Measurements from ENCODE around the gene PARPBP.
"Not testable (repeated sequence)": the region's sequence is repeated elsewhere in the genome, so short reads cannot be mapped to it uniquely, and the experiment has no call there.

Gene PARPBP, protein sequence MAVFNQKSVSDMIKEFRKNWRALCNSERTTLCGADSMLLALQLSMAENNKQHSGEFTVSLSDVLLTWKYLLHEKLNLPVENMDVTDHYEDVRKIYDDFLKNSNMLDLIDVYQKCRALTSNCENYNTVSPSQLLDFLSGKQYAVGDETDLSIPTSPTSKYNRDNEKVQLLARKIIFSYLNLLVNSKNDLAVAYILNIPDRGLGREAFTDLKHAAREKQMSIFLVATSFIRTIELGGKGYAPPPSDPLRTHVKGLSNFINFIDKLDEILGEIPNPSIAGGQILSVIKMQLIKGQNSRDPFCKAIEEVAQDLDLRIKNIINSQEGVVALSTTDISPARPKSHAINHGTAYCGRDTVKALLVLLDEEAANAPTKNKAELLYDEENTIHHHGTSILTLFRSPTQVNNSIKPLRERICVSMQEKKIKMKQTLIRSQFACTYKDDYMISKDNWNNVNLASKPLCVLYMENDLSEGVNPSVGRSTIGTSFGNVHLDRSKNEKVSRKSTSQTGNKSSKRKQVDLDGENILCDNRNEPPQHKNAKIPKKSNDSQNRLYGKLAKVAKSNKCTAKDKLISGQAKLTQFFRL

DNA sequence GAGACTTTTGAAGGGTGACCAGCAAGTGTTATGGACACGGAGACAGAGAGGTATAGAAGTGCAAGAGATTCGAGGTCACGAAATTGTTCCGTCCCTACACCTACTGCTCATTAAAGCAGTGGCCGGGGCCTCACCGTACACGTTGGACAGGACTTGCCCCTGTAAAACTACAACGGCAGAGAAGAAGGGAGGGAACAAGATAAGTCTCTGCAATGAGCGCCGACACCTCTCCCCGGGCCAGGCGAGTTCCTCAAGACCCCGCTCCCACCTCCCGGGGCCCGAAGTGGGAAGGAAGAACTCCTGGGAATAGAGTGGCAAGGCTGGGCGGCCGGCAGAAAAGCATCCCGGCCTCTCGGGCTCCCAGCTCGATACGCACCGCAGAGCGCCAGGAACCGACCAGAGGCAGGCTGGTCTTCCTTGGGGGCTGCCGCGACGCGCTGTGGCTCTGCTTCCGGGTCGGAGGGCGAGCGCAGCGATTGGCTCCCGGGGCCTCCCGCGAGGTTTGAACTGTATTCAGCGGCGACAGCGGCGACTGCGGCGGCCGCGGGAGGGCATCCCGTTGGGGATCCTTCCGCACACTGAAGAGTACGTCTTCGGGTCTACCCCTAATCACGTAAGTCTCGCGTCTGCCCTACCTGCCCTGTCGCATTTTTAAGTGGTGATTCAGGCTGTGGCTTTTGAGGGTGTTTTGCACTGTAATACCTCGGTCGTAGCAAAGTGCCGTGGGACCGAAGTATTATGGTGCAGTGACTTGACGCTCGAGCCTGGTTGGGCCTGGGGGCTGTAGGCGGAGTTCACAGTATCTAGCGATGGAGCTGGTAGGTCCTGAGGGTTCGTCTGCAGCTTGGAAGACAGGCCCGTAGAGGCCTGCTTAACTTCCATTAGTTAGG, at the start of gene PARPBP, which contains the start of gene NUP37:
TSS of gene PARPBP (plus strand) at position 510 of the 890 bp plus-strand sequence. CDS start 3,706 bp downstream, outside the sequence.
TSS of gene NUP37 (minus strand) at position 441 of the 890 bp plus-strand sequence. CDS start 1,596 bp downstream, outside the sequence.
- Mint-ChIP-seq H3K36me3 (ENCODE audit: insufficient read depth) (peaks cover 16% of the 10 kb centered on the region), H3K27ac (ENCODE audit: low read depth) (peak within 1 kb of the TSS; percentile 92), H3K4me1 (peaks cover 15% of the 10 kb centered on the region), H3K9me3 (no peaks in the 10 kb centered on the region), H3K4me3 (peak within 1 kb of the TSS; percentile 92), H3K27me3 (no peaks in the 10 kb centered on the region)
- ATAC-seq (replicated peaks; ENCODE audit: extremely low read depth, poor library complexity, severe bottlenecking): peak; percentile 83
- DNase-seq (ENCODE audit: low spot score in 2 of 2): peak; percentile 89 to 94

DNA sequence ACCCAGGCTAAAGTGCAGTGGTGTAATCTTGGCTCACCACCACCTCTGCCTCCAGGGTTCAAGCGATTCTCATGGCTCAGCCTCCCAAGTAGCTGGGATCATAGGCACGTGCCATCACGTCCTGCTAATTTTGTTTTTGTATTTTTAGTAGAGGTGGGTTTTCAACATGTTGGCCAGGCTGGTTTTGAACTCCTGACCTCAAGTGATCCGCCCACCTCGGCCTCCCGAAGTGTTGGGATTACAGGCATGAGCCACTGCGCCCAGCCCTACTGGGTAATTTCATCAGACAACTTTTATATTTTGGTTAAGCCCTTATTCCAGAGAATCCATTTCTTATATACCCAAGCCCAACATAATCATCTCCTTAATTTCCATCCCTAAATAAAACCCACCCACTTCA, 47.9 kb upstream of the PARPBP start:
- not testable (repeated sequence) for H3K36me3 Mint-ChIP-seq (ENCODE audit: insufficient read depth); H3K27me3 Mint-ChIP-seq; H3K4me3 Mint-ChIP-seq; H3K27ac Mint-ChIP-seq (ENCODE audit: low read depth); ATAC-seq (replicated peaks; ENCODE audit: extremely low read depth, poor library complexity, severe bottlenecking); DNase-seq (ENCODE audit: low spot score in 2 of 2); H3K9me3 Mint-ChIP-seq; H3K4me1 Mint-ChIP-seq

DNA sequence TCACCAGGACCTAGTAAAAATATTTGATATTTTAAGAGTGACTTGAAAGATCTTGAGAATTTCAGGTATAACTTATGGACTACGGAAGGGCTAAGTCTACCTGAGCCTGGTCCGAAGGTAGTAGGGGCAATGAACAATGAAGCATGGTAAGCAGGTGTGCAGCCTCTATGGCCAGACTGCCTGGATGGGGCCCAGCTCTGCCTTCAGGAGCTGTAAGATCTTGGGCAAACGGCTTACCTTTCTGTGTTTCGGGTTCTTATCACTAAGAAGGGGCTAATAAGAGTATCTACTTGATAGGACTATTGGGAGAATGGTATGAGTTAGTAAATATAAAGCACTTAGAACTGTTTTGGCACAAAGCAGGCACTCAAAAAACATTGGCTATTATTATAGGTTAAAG, 39.1 kb upstream of the PARPBP start:
- Mint-ChIP-seq H3K27ac (ENCODE audit: low read depth) (no peak overlapping the region), H3K36me3 (ENCODE audit: insufficient read depth) (peaks cover 24% of the 10 kb centered on the region)
- DNase-seq (ENCODE audit: low spot score in 2 of 2): no peak

DNA sequence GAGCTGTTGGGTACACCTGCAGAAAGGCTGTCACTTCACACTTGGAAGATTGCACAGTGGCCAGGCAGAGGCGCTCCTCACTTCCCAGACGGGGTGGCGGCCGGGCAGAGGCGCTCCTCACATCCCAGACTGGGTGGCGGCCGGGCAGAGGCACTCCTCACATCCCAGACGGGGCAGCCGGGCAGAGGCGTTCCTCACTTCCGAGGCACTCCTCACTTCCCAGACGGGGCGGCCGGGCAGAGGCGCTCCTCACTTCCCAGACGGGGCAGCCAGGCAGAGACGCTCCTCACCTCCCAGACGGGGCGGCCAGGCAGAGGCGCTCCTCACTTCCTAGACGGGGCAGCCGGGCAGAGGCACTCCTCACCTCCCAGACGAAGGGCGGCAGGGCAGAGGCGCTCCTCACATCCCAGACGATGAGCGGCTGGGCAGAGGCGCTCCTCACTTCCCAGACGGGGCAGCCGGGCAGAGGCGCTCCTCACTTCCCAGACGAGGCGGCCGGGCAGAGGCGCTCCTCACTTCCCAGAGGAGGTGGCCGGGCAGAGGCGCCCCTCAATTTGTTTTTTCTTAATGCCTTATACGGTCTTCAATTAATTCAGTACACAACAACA, 30.7 kb upstream of the PARPBP start:
- ATAC-seq (replicated peaks; ENCODE audit: extremely low read depth, poor library complexity, severe bottlenecking); H3K9me3 Mint-ChIP-seq; H3K27ac Mint-ChIP-seq (ENCODE audit: low read depth); H3K27me3 Mint-ChIP-seq; H3K4me1 Mint-ChIP-seq; DNase-seq (ENCODE audit: low spot score in 2 of 2); H3K4me3 Mint-ChIP-seq: not testable (repeated sequence)
- H3K36me3 Mint-ChIP-seq (ENCODE audit: insufficient read depth): peaks cover 15% of the 10 kb centered on the region

More for the DNA sequence above, 39.1 kb upstream of the PARPBP start:
- no peak overlapping the region for H3K4me3 Mint-ChIP-seq
- ATAC-seq (replicated peaks; ENCODE audit: extremely low read depth, poor library complexity, severe bottlenecking): no peak
- H3K4me1 Mint-ChIP-seq: no peaks in the 10 kb centered on the region
- no peaks in the 10 kb centered on the region for H3K9me3 Mint-ChIP-seq
- H3K27me3 Mint-ChIP-seq: no peaks in the 10 kb centered on the region

DNA sequence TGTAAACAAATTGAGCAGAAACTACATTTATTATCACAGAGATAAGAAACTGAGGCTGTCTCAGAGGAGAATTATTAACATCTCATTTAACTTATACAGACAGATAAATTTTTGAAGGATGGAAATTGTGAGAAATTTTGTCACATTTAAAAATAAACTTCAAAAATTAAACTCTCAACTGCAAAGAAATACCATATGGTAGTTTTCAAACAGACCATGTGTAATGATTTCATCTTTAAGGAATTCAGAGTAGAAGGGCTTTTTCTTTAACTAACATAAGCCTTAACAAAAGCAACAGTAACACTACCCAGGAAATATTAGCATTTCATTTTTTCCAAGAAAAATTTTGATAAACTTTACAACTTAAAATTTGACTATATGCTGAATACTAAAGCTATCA, 26.7 kb upstream of the PARPBP start:
- DNase-seq (ENCODE audit: low spot score in 2 of 2): no peak
- ATAC-seq (replicated peaks; ENCODE audit: extremely low read depth, poor library complexity, severe bottlenecking): no peak

DNA sequence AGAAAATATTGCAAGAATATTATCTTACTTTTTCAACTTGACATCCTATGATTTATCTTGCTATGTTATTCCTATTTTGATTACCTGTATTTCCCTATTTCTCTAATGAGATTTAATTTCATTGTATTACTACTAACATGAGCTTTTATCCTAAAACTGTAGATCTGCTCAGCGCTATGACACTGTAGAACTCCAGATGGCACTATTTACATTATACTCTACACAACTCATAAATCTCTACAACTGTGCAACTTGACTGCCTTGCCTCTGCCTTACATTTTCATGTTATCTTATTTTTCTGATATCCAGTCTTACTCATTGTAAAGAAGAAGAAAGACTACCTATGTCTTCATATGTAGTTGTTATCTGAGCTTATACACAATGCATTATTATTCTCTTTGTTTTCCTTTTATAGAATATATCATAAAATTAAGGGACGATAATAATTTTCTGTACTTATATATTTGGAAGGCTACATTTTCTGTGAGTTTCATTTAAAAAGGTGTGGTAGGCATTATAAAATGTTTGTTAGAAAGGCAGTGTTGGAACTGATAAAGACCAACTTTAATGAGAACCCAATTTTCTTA, 24.2 kb upstream of the PARPBP start:
- DNase-seq (ENCODE audit: low spot score in 2 of 2) (no peak), ATAC-seq (replicated peaks; ENCODE audit: extremely low read depth, poor library complexity, severe bottlenecking) (no peak)
- no peak overlapping the region for H3K4me3 Mint-ChIP-seq
- no peaks in the 10 kb centered on the region for H3K4me1 Mint-ChIP-seq
- H3K9me3 Mint-ChIP-seq: no peaks in the 10 kb centered on the region
- H3K27ac Mint-ChIP-seq (ENCODE audit: low read depth): no peak overlapping the region
- H3K27me3 Mint-ChIP-seq: no peaks in the 10 kb centered on the region
- H3K36me3 Mint-ChIP-seq (ENCODE audit: insufficient read depth): peaks cover 13% of the 10 kb centered on the region

More for the DNA sequence above, 26.7 kb upstream of the PARPBP start:
- peaks cover 8% of the 10 kb centered on the region for H3K36me3 Mint-ChIP-seq (ENCODE audit: insufficient read depth)
- H3K27me3 Mint-ChIP-seq: no peaks in the 10 kb centered on the region
- H3K9me3 Mint-ChIP-seq: no peaks in the 10 kb centered on the region
- no peak overlapping the region for H3K4me3 Mint-ChIP-seq
- H3K27ac Mint-ChIP-seq (ENCODE audit: low read depth): no peak overlapping the region
- no peaks in the 10 kb centered on the region for H3K4me1 Mint-ChIP-seq

DNA sequence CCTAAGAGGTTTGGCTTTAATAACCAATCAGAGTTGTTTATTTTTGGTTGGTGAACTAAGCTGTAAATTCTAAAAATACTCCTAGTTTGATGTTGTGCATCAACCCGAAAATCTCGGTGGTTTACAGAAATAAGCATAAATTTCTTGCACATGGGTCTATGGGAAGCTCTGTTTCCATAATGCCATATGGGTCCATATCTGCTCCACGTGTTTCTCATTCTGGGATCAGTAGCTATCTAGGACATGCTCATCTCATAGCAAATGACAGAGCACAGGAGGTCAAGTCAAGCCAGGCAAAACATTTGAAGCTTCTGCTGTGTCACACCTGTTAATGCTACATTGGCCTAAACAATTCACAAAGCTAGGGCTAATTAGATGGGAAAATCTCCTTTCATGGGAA, 23.1 kb upstream of the PARPBP start:
- Mint-ChIP-seq H3K9me3 (no peaks in the 10 kb centered on the region), H3K4me3 (no peak overlapping the region), H3K4me1 (no peaks in the 10 kb centered on the region), H3K27me3 (no peaks in the 10 kb centered on the region), H3K27ac (ENCODE audit: low read depth) (no peak overlapping the region), H3K36me3 (ENCODE audit: insufficient read depth) (peaks cover 13% of the 10 kb centered on the region)
- ATAC-seq (replicated peaks; ENCODE audit: extremely low read depth, poor library complexity, severe bottlenecking) (no peak), DNase-seq (ENCODE audit: low spot score in 2 of 2) (no peak)

DNA sequence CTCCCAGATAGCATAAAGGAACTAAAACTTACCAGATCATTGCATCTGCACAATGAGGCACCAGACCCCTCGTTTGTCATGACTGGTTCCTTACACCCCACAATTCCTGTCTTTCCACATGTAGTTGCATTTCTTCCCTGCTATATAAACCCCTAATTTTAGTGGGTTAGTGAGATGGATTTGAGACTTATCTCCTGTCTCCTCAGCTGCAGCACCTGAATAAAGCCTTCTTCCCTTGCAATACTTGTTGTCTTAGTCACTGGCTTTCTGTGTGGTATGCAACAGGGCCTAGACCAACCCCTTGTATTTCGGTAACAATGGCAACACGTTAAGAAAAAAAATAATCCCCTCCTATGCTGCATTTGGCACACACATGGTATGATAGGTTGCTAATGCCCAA, 13.1 kb upstream of the PARPBP start:
- peaks cover 26% of the 10 kb centered on the region for H3K36me3 Mint-ChIP-seq (ENCODE audit: insufficient read depth)
- ATAC-seq (replicated peaks; ENCODE audit: extremely low read depth, poor library complexity, severe bottlenecking) (no peak), DNase-seq (ENCODE audit: low spot score in 2 of 2) (no peak)
- H3K27ac Mint-ChIP-seq (ENCODE audit: low read depth): no peak overlapping the region
- H3K27me3 Mint-ChIP-seq: no peaks in the 10 kb centered on the region
- no peaks in the 10 kb centered on the region for H3K9me3 Mint-ChIP-seq
- H3K4me1 Mint-ChIP-seq: peaks cover 16% of the 10 kb centered on the region
- H3K4me3 Mint-ChIP-seq: no peak overlapping the region

DNA sequence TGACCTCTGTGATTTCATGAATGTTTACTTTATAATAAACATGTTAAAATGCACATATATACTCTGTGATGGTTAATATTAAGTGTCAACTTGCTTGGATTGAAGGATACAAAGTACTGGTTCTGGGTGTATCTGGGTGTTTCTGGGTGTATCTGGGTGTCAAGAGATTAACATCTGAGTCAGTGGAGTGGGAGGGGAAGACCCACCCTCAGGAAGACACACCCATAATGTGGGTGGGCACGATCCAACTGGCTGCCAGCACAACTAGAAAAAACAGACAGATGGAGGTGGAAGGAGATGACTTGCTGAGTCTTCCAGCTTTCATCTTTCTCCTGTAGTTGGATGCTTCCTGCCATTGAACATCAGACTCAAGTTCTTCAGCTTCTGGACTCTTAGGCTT, 12.0 kb upstream of the PARPBP start:
- no peak for ATAC-seq (replicated peaks; ENCODE audit: extremely low read depth, poor library complexity, severe bottlenecking)
- Mint-ChIP-seq H3K27me3 (no peaks in the 10 kb centered on the region), H3K4me1 (peaks cover 16% of the 10 kb centered on the region), H3K9me3 (no peaks in the 10 kb centered on the region), H3K27ac (ENCODE audit: low read depth) (no peak overlapping the region), H3K36me3 (ENCODE audit: insufficient read depth) (peaks cover 26% of the 10 kb centered on the region), H3K4me3 (no peak overlapping the region)
- DNase-seq (ENCODE audit: low spot score in 2 of 2): no peak

DNA sequence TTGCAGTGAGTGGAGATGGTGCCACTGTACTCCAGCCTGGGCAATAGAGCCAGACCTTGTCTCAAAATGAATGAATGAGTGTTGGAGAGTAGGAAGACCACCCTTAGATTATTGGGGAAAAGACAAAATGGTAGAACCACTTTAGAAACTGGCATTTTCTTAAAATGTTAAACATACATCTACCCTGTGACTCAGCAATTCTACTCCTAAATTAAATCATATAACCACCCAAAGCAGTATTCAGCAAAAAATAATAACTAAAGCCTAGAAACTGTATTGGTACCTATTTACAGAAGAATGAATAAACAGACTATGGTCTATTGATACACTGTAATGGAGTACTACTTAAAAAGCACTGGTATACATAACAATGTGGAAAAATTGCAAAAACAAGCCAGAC, 9.2 kb upstream of the PARPBP start:
- Mint-ChIP-seq H3K27me3 (no peaks in the 10 kb centered on the region), H3K27ac (ENCODE audit: low read depth) (no peak overlapping the region), H3K9me3 (no peaks in the 10 kb centered on the region), H3K4me1 (peaks cover 16% of the 10 kb centered on the region), H3K36me3 (ENCODE audit: insufficient read depth) (peaks cover 28% of the 10 kb centered on the region), H3K4me3 (no peak overlapping the region)
- DNase-seq (ENCODE audit: low spot score in 2 of 2) (no peak), ATAC-seq (replicated peaks; ENCODE audit: extremely low read depth, poor library complexity, severe bottlenecking) (no peak)

DNA sequence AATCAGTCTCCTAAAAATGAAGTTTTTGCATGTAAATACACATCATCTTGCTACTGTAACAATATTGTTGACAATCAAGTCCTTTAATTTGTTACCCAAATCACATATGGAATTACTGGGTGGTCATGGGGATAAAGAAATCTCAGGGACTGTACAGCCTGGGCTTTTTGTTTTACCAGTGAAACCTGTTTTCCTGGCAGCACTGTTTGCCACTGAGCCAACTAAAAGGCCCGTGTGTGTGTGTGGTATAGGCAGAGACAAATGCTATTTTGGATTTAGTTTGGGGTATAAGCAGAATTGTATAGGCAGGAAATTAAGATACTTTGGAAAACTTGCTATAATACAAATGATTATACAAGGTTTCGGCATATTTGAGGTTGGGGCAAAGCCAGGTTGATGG, 5.8 kb upstream of the PARPBP start:
- DNase-seq (ENCODE audit: low spot score in 2 of 2): no peak
- no peak overlapping the region for H3K27ac Mint-ChIP-seq (ENCODE audit: low read depth)
- H3K4me1 Mint-ChIP-seq: peaks cover 9% of the 10 kb centered on the region
- ATAC-seq (replicated peaks; ENCODE audit: extremely low read depth, poor library complexity, severe bottlenecking): no peak
- no peaks in the 10 kb centered on the region for H3K27me3 Mint-ChIP-seq
- H3K9me3 Mint-ChIP-seq: no peaks in the 10 kb centered on the region
- no peak overlapping the region for H3K4me3 Mint-ChIP-seq
- H3K36me3 Mint-ChIP-seq (ENCODE audit: insufficient read depth): peaks cover 21% of the 10 kb centered on the region

DNA sequence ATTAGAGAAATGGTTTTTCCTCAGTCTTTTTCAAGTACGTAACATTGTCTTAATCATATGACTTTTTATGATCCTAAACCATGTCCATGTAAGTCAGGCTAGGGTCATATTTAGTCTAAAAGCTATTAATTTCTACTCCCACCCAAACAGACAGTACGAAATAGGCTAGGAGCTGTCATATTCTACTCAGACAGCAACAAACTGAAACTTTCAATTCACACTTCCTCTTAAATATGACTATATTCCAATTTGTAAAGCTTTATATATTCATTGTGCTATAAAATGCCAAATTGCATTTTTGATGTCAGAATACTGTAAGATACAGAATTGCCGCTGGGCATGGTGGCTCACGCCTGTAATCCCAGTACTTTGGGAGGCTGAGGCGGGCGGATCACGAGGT, 3.6 kb upstream of the PARPBP start:
- no peak for ATAC-seq (replicated peaks; ENCODE audit: extremely low read depth, poor library complexity, severe bottlenecking)
- no peak overlapping the region for H3K4me3 Mint-ChIP-seq
- H3K36me3 Mint-ChIP-seq (ENCODE audit: insufficient read depth): peaks cover 13% of the 10 kb centered on the region
- DNase-seq (ENCODE audit: low spot score in 2 of 2): no peak
- H3K27ac Mint-ChIP-seq (ENCODE audit: low read depth): no peak overlapping the region
- peaks cover 15% of the 10 kb centered on the region for H3K4me1 Mint-ChIP-seq
- H3K9me3 Mint-ChIP-seq: no peaks in the 10 kb centered on the region
- H3K27me3 Mint-ChIP-seq: no peaks in the 10 kb centered on the region
